ENCODE data around the gene BET1L. TPM values are rescaled to one million over a fixed set of nuclear protein-coding genes. Genes with fewer than 3 reads are reported as not detected.

The BET1L gene
- total RNA-seq, 1 experiment from 2014 or later, result 56.8 TPM

DNA sequence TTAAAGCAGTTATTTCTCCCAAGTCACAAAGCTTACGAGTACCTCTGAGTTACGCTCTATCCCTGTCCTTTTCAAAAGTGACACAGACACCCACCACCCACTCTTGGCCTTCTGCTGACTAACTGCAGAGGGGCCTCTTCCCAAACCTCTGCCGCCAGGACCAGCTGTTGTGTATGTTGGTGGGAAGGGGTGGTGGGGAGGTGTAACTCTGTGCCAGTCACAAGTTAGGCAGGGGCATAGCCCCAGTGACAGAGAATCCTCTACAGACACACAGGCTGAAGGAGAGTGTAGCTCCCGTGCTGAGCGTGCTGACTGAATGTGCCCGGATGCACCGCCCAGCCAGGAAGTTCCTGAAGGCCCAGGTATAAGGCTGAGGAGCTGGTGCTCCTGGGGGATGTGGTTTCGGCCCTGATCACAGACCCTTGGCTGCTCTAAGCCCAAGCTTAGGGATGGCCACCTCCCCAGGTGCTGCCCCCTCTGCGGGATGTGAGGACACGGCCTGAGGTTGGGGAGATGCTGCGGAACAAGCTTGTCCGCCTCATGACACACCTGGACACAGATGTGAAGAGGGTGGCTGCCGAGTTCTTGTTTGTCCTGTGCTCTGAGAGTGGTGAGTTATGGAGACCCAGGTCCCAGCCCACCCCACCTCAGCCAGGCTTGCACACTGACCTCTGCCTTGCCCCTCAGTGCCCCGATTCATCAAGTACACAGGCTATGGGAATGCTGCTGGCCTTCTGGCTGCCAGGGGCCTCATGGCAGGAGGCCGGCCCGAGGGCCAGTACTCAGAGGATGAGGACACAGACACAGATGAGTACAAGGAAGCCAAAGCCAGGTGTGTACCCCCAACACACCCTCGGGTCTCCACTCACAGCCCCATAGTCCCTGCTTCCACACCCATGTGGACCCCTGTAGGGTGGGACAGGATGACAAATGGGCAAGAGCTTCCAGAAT, 5.2 kb upstream of the BET1L start:
- Histone ChIP-seq H3K9me3 (no peaks in the 10 kb centered on the region), H3K4me3 (ENCODE audit: low read depth, low read length) (no peak overlapping the region), H3K36me3 (ENCODE audit: control insufficient read depth, insufficient read depth, low read length) (peaks cover 11% of the 10 kb centered on the region), H3K4me1 (peaks cover 33% of the 10 kb centered on the region), H3K27me3 (replicated peaks; ENCODE audit: control insufficient read depth, insufficient read depth, low read length) (no peaks in the 10 kb centered on the region)
- ChIA-PET POLR2A (no interaction called here), CTCF (no interaction called here)
- Mint-ChIP-seq H3K27me3 (ENCODE audit: insufficient read depth, unreplicated experiment) (no peaks in the 10 kb centered on the region), H3K36me3 (ENCODE audit: insufficient read depth, unreplicated experiment) (peaks cover 80% of the 10 kb centered on the region), H3K4me1 (ENCODE audit: low read depth, unreplicated experiment) (peaks cover 13% of the 10 kb centered on the region), H3K9me3 (ENCODE audit: unreplicated experiment) (no peaks in the 10 kb centered on the region), H3K27ac (ENCODE audit: unreplicated experiment) (no peak overlapping the region), H3K4me3 (ENCODE audit: unreplicated experiment) (no peak overlapping the region)
- no peak for DNase-seq
- no TSS peak for BruUV-seq (replicated peaks)
- intact Hi-C loops (cut with micrococcal nuclease; ENCODE audit: unreplicated experiment), result no loop called here
- TF ChIP-seq, protein P1, sequence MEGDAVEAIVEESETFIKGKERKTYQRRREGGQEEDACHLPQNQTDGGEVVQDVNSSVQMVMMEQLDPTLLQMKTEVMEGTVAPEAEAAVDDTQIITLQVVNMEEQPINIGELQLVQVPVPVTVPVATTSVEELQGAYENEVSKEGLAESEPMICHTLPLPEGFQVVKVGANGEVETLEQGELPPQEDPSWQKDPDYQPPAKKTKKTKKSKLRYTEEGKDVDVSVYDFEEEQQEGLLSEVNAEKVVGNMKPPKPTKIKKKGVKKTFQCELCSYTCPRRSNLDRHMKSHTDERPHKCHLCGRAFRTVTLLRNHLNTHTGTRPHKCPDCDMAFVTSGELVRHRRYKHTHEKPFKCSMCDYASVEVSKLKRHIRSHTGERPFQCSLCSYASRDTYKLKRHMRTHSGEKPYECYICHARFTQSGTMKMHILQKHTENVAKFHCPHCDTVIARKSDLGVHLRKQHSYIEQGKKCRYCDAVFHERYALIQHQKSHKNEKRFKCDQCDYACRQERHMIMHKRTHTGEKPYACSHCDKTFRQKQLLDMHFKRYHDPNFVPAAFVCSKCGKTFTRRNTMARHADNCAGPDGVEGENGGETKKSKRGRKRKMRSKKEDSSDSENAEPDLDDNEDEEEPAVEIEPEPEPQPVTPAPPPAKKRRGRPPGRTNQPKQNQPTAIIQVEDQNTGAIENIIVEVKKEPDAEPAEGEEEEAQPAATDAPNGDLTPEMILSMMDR (IDR thresholded peaks at IDR 0.05; ENCODE audit: insufficient read depth in 1 of 2, low read depth in 1 of 2, low read length in 1 of 2, severe bottlenecking in 1 of 2, unreplicated experiment in 1 of 2), result no peak

DNA sequence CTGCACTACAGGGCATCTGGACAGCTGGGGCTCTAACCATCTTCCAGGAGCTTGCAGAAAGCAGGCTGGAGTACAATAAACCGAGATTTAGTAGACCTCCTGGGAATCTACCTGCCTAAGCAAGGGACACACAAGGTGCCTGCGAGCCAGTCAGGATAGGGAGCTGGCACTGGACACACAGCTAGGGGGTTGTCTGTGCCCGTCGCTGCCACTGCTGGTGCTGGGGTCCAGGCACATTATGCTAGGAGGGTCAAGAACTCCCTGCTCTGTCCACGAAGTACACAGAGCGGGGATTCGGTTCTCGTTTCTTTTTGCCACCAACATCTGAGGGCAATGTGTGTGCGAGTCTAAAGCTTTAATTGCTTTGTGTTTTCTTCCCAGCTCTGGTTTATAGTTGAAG, 4.5 kb upstream of the BET1L start:
- H3K27ac Mint-ChIP-seq (ENCODE audit: unreplicated experiment), result no peak overlapping the region
- Histone ChIP-seq H3K4me1 (peaks cover 28% of the 10 kb centered on the region), H3K9me3 (no peaks in the 10 kb centered on the region), H3K4me3 (ENCODE audit: low read depth, low read length) (no peak overlapping the region), H3K36me3 (ENCODE audit: control insufficient read depth, insufficient read depth, low read length) (peaks cover 11% of the 10 kb centered on the region), H3K27me3 (replicated peaks; ENCODE audit: control insufficient read depth, insufficient read depth, low read length) (no peaks in the 10 kb centered on the region)
- peaks cover 86% of the 10 kb centered on the region for H3K36me3 Mint-ChIP-seq (ENCODE audit: insufficient read depth, unreplicated experiment)
- DNase-seq, result no peak
- CTCF ChIA-PET, result no interaction called here
- TF ChIP-seq, protein P1 (IDR thresholded peaks at IDR 0.05; ENCODE audit: insufficient read depth in 1 of 2, low read depth in 1 of 2, low read length in 1 of 2, severe bottlenecking in 1 of 2, unreplicated experiment in 1 of 2), result no peak
- H3K27me3 Mint-ChIP-seq (ENCODE audit: insufficient read depth, unreplicated experiment), result no peaks in the 10 kb centered on the region
- no peak overlapping the region for H3K4me3 Mint-ChIP-seq (ENCODE audit: unreplicated experiment)
- H3K4me1 Mint-ChIP-seq (ENCODE audit: low read depth, unreplicated experiment), result peaks cover 13% of the 10 kb centered on the region
- POLR2A ChIA-PET, result no interaction called here
- intact Hi-C loops (cut with micrococcal nuclease; ENCODE audit: unreplicated experiment), result no loop called here
- no TSS peak for BruUV-seq (replicated peaks)
- no peaks in the 10 kb centered on the region for H3K9me3 Mint-ChIP-seq (ENCODE audit: unreplicated experiment)

DNA sequence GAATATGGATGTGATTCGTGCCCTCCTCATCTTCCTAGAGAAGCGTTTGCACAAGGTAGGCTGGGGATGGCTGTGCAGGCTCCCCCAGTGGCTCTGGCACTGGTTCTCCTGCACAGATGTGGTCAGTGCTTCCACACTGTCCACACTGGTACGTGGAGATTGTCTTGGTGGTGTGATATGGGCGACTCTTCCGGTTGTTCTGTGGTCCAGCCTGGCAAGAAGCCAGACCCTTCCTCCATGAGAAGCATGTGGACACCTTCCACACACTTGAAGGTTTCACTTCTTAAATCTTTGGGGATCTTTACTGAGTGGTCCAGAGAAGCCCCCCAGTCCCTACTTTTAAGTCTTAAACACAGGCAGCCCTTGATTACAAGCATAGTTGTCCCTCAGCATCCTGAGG, 4.1 kb upstream of the BET1L start:
- no peak for DNase-seq

More for the DNA sequence above, 4.1 kb upstream of the BET1L start:
- H3K27me3 Mint-ChIP-seq (ENCODE audit: insufficient read depth, unreplicated experiment), result no peaks in the 10 kb centered on the region
- peaks cover 13% of the 10 kb centered on the region for H3K4me1 Mint-ChIP-seq (ENCODE audit: low read depth, unreplicated experiment)
- Histone ChIP-seq H3K4me3 (ENCODE audit: low read depth, low read length) (no peak overlapping the region), H3K36me3 (ENCODE audit: control insufficient read depth, insufficient read depth, low read length) (peaks cover 11% of the 10 kb centered on the region), H3K9me3 (no peaks in the 10 kb centered on the region), H3K27me3 (replicated peaks; ENCODE audit: control insufficient read depth, insufficient read depth, low read length) (no peaks in the 10 kb centered on the region), H3K4me1 (peaks cover 25% of the 10 kb centered on the region)
- TF ChIP-seq, protein P1 (IDR thresholded peaks at IDR 0.05; ENCODE audit: insufficient read depth in 1 of 2, low read depth in 1 of 2, low read length in 1 of 2, severe bottlenecking in 1 of 2, unreplicated experiment in 1 of 2), result no peak
- H3K36me3 Mint-ChIP-seq (ENCODE audit: insufficient read depth, unreplicated experiment), result peaks cover 82% of the 10 kb centered on the region
- BruUV-seq (replicated peaks), result no TSS peak
- intact Hi-C loops (cut with micrococcal nuclease; ENCODE audit: unreplicated experiment), result no loop called here
- no peak overlapping the region for H3K27ac Mint-ChIP-seq (ENCODE audit: unreplicated experiment)
- no peaks in the 10 kb centered on the region for H3K9me3 Mint-ChIP-seq (ENCODE audit: unreplicated experiment)
- no peak overlapping the region for H3K4me3 Mint-ChIP-seq (ENCODE audit: unreplicated experiment)
- ChIA-PET POLR2A (no interaction called here), CTCF (no interaction called here)

All from Caco-2 (cell line).